K562 (cell line): Measurements from ENCODE around the gene ZIC2. TPM values are rescaled to one million over a fixed set of nuclear protein-coding genes. Genes with fewer than 3 reads are reported as not detected.

Experiments
- ATAC-seq: fragments of 200-7000 bp; cut with Tn5 transposase; 3 replicates; pipeline ENCODE4 v1.9.1; 2020; ENCODE audit warnings: moderate library complexity
- BruUV-seq: library from RNA; stranded (reverse); fragments of 400-500 nt; replicated peaks from 2 replicates; lab custom pipeline; 2021; lab: Mats Ljungman, UMichigan
- CTCF ChIA-PET: fragments of 300-600 bp; formaldehyde crosslinking; extraction: SDS; loops from one replicate; lab custom pipeline; 2021; ENCODE audit warnings: low intra/inter-chr PET ratio; lab: Yijun Ruan, JAX
- POLR2A ChIA-PET: fragments of 300-600, 350-650 bp; sonication (Branson Sonifier 250); formaldehyde crosslinking; extraction: SDS; loops from one replicate; lab custom pipeline; 2021; ENCODE audit warnings: antibody characterized with exemption, inconsistent platforms; lab: Yijun Ruan, JAX
- DNase-seq, 4 experiments: peaks; one replicate each; pipeline versions ENCODE4 v3.0.0 to v3.0.0-alpha.2; 2011 to 2018; ENCODE audit warnings: low spot score in 3 of 4, mixed read lengths in 3 of 4; ENCODE audit errors: extremely low read depth in 1 of 4
- FAIRE-seq: peaks from 2 replicates; lab custom pipeline; 2011; peaks lifted over from hg19 to GRCh38; lab: Jason Lieb, UNC
- H2AFZ ChIP-seq: 2 replicates; pipeline ENCODE4 v1.6.0; 2011; ENCODE audit warnings: low read depth, low read length, control low read depth, inconsistent platforms
- H3K27ac ChIP-seq: fragments of 200-600 bp; 3 replicates; pipeline ENCODE4 v1.8.0; 2011; ENCODE audit warnings: low read depth, mild to moderate bottlenecking, control low read depth, inconsistent platforms, low read length, moderate library complexity, mixed read lengths; ENCODE audit errors: extremely low read depth
- H3K27me3 ChIP-seq, 2 experiments: fragments of 300-600 bp in 1 of 2; 2 replicates in 1 of 2; 3 replicates in 1 of 2; pipeline versions ENCODE4 v1.6.0 to v1.8.0; 2011; ENCODE audit warnings: inconsistent platforms in 2 of 2, low read length in 2 of 2, mild to moderate bottlenecking in 1 of 2, mixed read lengths in 1 of 2, moderate library complexity in 1 of 2; ENCODE audit not compliant: control insufficient read depth in 2 of 2, insufficient read depth in 2 of 2
- H3K36me3 ChIP-seq: fragments of 300-600 bp; 3 replicates; pipeline ENCODE4 v1.8.0; 2011; ENCODE audit warnings: mild to moderate bottlenecking, low read length, inconsistent platforms; ENCODE audit not compliant: control insufficient read depth, insufficient read depth
- H3K4me1 ChIP-seq, 2 experiments: fragments of 200-600 bp in 1 of 2; replicated peaks in 1 of 2; 2 replicates in 1 of 2; 3 replicates in 1 of 2; pipeline versions ENCODE4 v1.5.1 to v1.8.0; 2011; ENCODE audit warnings: inconsistent platforms in 2 of 2, low read length in 2 of 2, mild to moderate bottlenecking in 1 of 2, mixed read lengths in 1 of 2, moderate library complexity in 1 of 2; ENCODE audit not compliant: control insufficient read depth in 2 of 2, insufficient read depth in 2 of 2
- H3K4me2 ChIP-seq: 2 replicates; pipeline ENCODE4 v1.6.1; 2011; ENCODE audit warnings: low read length, control low read depth, inconsistent platforms, mixed read lengths; ENCODE audit not compliant: insufficient read depth
- H3K4me3 ChIP-seq: fragments of 200-600 bp; sonication (generic), shearing (Covaris generic); 2 replicates; pipeline ENCODE4 v1.5.1; 2016; ENCODE audit warnings: control low read depth, inconsistent platforms
- H3K79me2 ChIP-seq: fragments of 200-600 bp; 3 replicates; pipeline ENCODE4 v1.8.0; 2011; ENCODE audit warnings: low read length, inconsistent platforms; ENCODE audit not compliant: control insufficient read depth, insufficient read depth
- H3K9ac ChIP-seq, 2 experiments: 2 replicates each; pipeline versions ENCODE4 v1.6.0 to v1.6.1; 2011; ENCODE audit warnings: low read depth in 2 of 2, low read length in 2 of 2, control low read depth in 1 of 2, inconsistent platforms in 1 of 2, mild to moderate bottlenecking in 1 of 2, mixed read lengths in 1 of 2; ENCODE audit not compliant: insufficient read depth in 1 of 2
- H3K9me1 ChIP-seq: one replicate; pipeline ENCODE4 v1.6.0; 2011; ENCODE audit warnings: inconsistent platforms, mild to moderate bottlenecking, low read length, moderate library complexity; ENCODE audit not compliant: control insufficient read depth, insufficient read depth
- H3K9me3 ChIP-seq: replicated peaks from 2 replicates; pipeline ENCODE4 v1.5.1; 2011; ENCODE audit warnings: low read depth, low read length, inconsistent platforms; ENCODE audit not compliant: control insufficient read depth, insufficient read depth
- H4K20me1 ChIP-seq: replicated peaks from 2 replicates; pipeline ENCODE4 v1.6.1; 2011; ENCODE audit warnings: low read length, inconsistent platforms, mixed read lengths; ENCODE audit not compliant: control insufficient read depth, insufficient read depth
- FUS ChIP-seq: fragments of 200-400 bp; formaldehyde crosslinking; optimal IDR thresholded peaks from 2 replicates; pipeline ENCODE3; 2017; ENCODE audit warnings: low read depth, low read length
- NCOA6 ChIP-seq: fragments of 450-650 bp; IDR thresholded peaks from 2 replicates; pipeline ENCODE4 v1.6.1; 2017; ENCODE audit warnings: mild to moderate bottlenecking
- SMAD1 ChIP-seq: fragments of 150-350 bp; IDR thresholded peaks from 2 replicates; pipeline ENCODE4 v1.6.1; 2014; ENCODE audit warnings: low read length, low read depth; ENCODE audit not compliant: partially characterized antibody
- SP2 ChIP-seq: IDR thresholded peaks from 2 replicates; pipeline ENCODE4 v1.6.1; 2011; ENCODE audit warnings: mild to moderate bottlenecking, low read depth, low read length, moderate library complexity; ENCODE audit not compliant: poor library complexity, severe bottlenecking; ENCODE audit errors: extremely low read depth
- THRAP3 ChIP-seq: fragments of 450-650 bp; IDR thresholded peaks from 2 replicates; pipeline ENCODE4 v1.6.1; 2016; ENCODE audit warnings: mild to moderate bottlenecking, inconsistent platforms, borderline replicate concordance
- ZNF143 ChIP-seq: sonication (generic); formaldehyde crosslinking; IDR thresholded peaks from 2 replicates; pipeline ENCODE4 v1.9.0; 2022; ENCODE audit warnings: mild to moderate bottlenecking, missing genetic modification reagents
- ZNF175 ChIP-seq: fragments of 200-800 bp; sonication (Bioruptor generic); IDR thresholded peaks from 2 replicates; pipeline ENCODE4 v1.6.1; 2016; ENCODE audit warnings: low read depth, mild to moderate bottlenecking, missing genetic modification characterization, missing compliant biosample characterization
- ZNF592 ChIP-seq: fragments of 450-650 bp; IDR thresholded peaks from 2 replicates; pipeline ENCODE4 v1.6.1; 2017; ENCODE audit warnings: antibody characterized with exemption, mild to moderate bottlenecking
- WGBS: fragments of 100-300 bp; shearing (Covaris generic); methylation state at CpG from one replicate; pipeline ENCODE4 v1.1.6; 2016; ENCODE audit warnings: low coverage, mixed read lengths; ENCODE audit not compliant: insufficient coverage; ENCODE audit errors: missing lambda C conversion rate; 5-methylcytosine and 5-hydroxymethylcytosine counted together
- in situ Hi-C: fragments of 300-500 bp; cut with MboI; formaldehyde crosslinking; loops from 4 replicates; pipeline ENCODE4 v1.15.0; 2018; ENCODE audit warnings: inconsistent platforms, mixed read lengths
- intact Hi-C: fragments of 100-400 bp; cut with micrococcal nuclease; formaldehyde crosslinking; loops from 2 replicates; pipeline ENCODE4 v1.14.2; 2022
- polyA plus RNA-seq, 8 experiments: library from polyadenylated mRNA; depleted of rRNA in 4 of 8; stranded (reverse) in 5 of 8; unstranded in 3 of 8; fragments of >200 nt; fragmentation: Nextera tagmentation in 2 of 8; fragmentation: Illumina TruSeq in 1 of 8; extraction: Ambion mirVana in 2 of 8; extraction: Trizol in 1 of 8; gene quantifications; 2 replicates each; pipeline versions ENCODE4 v1.2.1 to v1.2.3, GENCODE V29; 2011 to 2014; ENCODE audit warnings: inconsistent platforms in 1 of 8, missing spikeins in 1 of 8
- total RNA-seq, 7 experiments: library from RNA; depleted of rRNA in 6 of 7; stranded (reverse); fragments of >200 nt in 6 of 7; fragmentation: Illumina TruSeq in 2 of 7; extraction: Trizol in 2 of 7; gene quantifications; 2 replicates each; pipeline versions ENCODE4 v1.2.1 to v1.2.3, GENCODE V29; 2011 to 2021; ENCODE audit warnings: low replicate concordance in 1 of 7
- TF ChIP-seq, protein P1 (sequence below): sonication (generic); formaldehyde crosslinking; IDR thresholded peaks from 2 replicates; pipeline ENCODE4 v1.8.1; 2023; ENCODE audit warnings: missing genetic modification reagents, mild to moderate bottlenecking, borderline replicate concordance
- TF ChIP-seq, protein P2 (sequence below), 2 experiments: fragments of 450-650 bp; conservative IDR thresholded peaks; 2 replicates each; pipeline ENCODE4 v1.6.1; 2017; ENCODE audit warnings: mild to moderate bottlenecking in 2 of 2, moderate library complexity in 2 of 2

Gene ZIC2
- total and polyA plus RNA-seq, 9 of the 15 experiments (the other 6 are each of a cell fraction or from before 2014, with no cell fraction given) = 1.8 to 18.0 (median 4.5) TPM

GRCh38 chr13:99978799-99979452, 2.7 kb upstream of the ZIC2 start:
- POLR2A ChIA-PET = no interaction called here
- Histone ChIP-seq H3K4me3 (no peak overlapping the region), H4K20me1 (no peaks in the 10 kb centered on the region), H3K4me1 (peaks cover 2 to 42% of the 10 kb centered on the region in 2 experiments; a peak in 3 of 5 replicates), H3K9me1 (no peaks in the 10 kb centered on the region), H3K79me2 (peaks cover 18% of the 10 kb centered on the region), H3K9ac (no peak overlapping the region; a peak in 1 of 4 replicates), H2AFZ (no peak overlapping the region), H3K27me3 (no peaks in the 10 kb centered on the region), H3K4me2 (no peak overlapping the region), H3K9me3 (no peaks in the 10 kb centered on the region), H3K36me3 (no peaks in the 10 kb centered on the region), H3K27ac (no peak overlapping the region)
- 65% methylated on average over 8 of the region's 18 CpGs for WGBS
- FAIRE-seq (no peak), ATAC-seq (no peak), DNase-seq (no peak)
- intact Hi-C loops (no loop called here), in situ Hi-C loops (no loop called here)
- no TSS peak for BruUV-seq
- CTCF ChIA-PET = no interaction called here
- TF ChIP-seq THRAP3 = no peak
- TF ChIP-seq SMAD1 = no peak
- no peak for TF ChIP-seq SP2
- TF ChIP-seq ZNF143 (CRISPR knock-in tag) = no peak
- no peak for TF ChIP-seq FUS
- TF ChIP-seq ZNF175 (CRISPR knock-in tag) = no peak
- TF ChIP-seq, protein P1, sequence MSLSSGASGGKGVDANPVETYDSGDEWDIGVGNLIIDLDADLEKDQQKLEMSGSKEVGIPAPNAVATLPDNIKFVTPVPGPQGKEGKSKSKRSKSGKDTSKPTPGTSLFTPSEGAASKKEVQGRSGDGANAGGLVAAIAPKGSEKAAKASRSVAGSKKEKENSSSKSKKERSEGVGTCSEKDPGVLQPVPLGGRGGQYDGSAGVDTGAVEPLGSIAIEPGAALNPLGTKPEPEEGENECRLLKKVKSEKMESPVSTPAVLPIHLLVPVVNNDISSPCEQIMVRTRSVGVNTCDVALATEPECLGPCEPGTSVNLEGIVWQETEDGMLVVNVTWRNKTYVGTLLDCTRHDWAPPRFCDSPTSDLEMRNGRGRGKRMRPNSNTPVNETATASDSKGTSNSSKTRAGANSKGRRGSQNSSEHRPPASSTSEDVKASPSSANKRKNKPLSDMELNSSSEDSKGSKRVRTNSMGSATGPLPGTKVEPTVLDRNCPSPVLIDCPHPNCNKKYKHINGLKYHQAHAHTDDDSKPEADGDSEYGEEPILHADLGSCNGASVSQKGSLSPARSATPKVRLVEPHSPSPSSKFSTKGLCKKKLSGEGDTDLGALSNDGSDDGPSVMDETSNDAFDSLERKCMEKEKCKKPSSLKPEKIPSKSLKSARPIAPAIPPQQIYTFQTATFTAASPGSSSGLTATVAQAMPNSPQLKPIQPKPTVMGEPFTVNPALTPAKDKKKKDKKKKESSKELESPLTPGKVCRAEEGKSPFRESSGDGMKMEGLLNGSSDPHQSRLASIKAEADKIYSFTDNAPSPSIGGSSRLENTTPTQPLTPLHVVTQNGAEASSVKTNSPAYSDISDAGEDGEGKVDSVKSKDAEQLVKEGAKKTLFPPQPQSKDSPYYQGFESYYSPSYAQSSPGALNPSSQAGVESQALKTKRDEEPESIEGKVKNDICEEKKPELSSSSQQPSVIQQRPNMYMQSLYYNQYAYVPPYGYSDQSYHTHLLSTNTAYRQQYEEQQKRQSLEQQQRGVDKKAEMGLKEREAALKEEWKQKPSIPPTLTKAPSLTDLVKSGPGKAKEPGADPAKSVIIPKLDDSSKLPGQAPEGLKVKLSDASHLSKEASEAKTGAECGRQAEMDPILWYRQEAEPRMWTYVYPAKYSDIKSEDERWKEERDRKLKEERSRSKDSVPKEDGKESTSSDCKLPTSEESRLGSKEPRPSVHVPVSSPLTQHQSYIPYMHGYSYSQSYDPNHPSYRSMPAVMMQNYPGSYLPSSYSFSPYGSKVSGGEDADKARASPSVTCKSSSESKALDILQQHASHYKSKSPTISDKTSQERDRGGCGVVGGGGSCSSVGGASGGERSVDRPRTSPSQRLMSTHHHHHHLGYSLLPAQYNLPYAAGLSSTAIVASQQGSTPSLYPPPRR (CRISPR knock-in tag) = no peak
- no peak for TF ChIP-seq ZNF592
- no peak for TF ChIP-seq NCOA6
- TF ChIP-seq, protein P2, sequence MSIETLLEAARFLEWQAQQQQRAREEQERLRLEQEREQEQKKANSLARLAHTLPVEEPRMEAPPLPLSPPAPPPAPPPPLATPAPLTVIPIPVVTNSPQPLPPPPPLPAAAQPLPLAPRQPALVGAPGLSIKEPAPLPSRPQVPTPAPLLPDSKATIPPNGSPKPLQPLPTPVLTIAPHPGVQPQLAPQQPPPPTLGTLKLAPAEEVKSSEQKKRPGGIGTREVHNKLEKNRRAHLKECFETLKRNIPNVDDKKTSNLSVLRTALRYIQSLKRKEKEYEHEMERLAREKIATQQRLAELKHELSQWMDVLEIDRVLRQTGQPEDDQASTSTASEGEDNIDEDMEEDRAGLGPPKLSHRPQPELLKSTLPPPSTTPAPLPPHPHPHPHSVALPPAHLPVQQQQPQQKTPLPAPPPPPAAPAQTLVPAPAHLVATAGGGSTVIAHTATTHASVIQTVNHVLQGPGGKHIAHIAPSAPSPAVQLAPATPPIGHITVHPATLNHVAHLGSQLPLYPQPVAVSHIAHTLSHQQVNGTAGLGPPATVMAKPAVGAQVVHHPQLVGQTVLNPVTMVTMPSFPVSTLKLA (conservative IDR thresholded peaks at IDR 0.05) = no peak
